GM12878 (cell line): ENCODE measurements around the gene REEP1. TPM values are rescaled to one million over a fixed set of nuclear protein-coding genes. Genes with fewer than 3 reads are reported as not detected.

Experiments used
- ATAC-seq: fragments of 200-7000 bp; cut with Tn5 transposase; 3 replicates; pipeline ENCODE4 v1.9.1; 2020; ENCODE audit warnings: mild to moderate bottlenecking, moderate library complexity
- BruUV-seq: library from RNA; stranded (reverse); fragments of 400-500 nt; replicated peaks from 2 replicates; lab custom pipeline; 2021; lab: Mats Ljungman, UMichigan
- CTCF ChIA-PET: fragments of 300-600 bp; sonication (Branson Sonifier 250); formaldehyde crosslinking; extraction: SDS; loops from one replicate; lab custom pipeline; 2021; ENCODE audit warnings: inconsistent platforms; lab: Yijun Ruan, JAX
- POLR2A ChIA-PET: fragments of 350-600 bp; formaldehyde crosslinking; extraction: SDS; loops from one replicate; lab custom pipeline; 2021; ENCODE audit warnings: inconsistent platforms; lab: Charles Lee
- RAD21 ChIA-PET: fragments of 300-600 bp; sonication (Branson Sonifier 250); formaldehyde crosslinking; loops from one replicate; lab custom pipeline; 2023; ENCODE audit warnings: antibody characterized with exemption; ENCODE audit not compliant: unreplicated experiment; lab: Charles Lee
- SMC1A ChIA-PET: fragments of 300-600 bp; sonication (Branson Sonifier 250); formaldehyde crosslinking; loops from one replicate; lab custom pipeline; 2023; ENCODE audit not compliant: unreplicated experiment, uncharacterized antibody; lab: Charles Lee
- DNase-seq: peaks from one replicate; pipeline ENCODE4 v3.0.0-alpha.2; 2011; ENCODE audit warnings: low read depth, low spot score
- FAIRE-seq: peaks from 3 replicates; lab custom pipeline; 2011; peaks lifted over from hg19 to GRCh38; lab: Jason Lieb, UNC
- H2AFZ ChIP-seq: 2 replicates; pipeline ENCODE4 v1.6.0; 2011; ENCODE audit warnings: low read depth, low read length, control low read depth; ENCODE audit not compliant: control insufficient read depth
- H3K27ac ChIP-seq: 2 replicates; pipeline ENCODE4 v1.5.1; 2011; ENCODE audit warnings: control low read depth; ENCODE audit not compliant: control insufficient read depth, insufficient read depth
- H3K27me3 ChIP-seq, 2 experiments: replicated peaks in 1 of 2; 2 replicates each; pipeline versions ENCODE4 v1.6.0 to v1.6.1; 2011; ENCODE audit warnings: low read length in 1 of 2; ENCODE audit not compliant: control insufficient read depth in 2 of 2, insufficient read depth in 2 of 2
- H3K36me3 ChIP-seq, 2 experiments: 2 replicates each; pipeline ENCODE4 v1.5.1; 2011; ENCODE audit warnings: low read length in 1 of 2; ENCODE audit not compliant: control insufficient read depth in 2 of 2, insufficient read depth in 2 of 2
- H3K4me1 ChIP-seq: 2 replicates; pipeline ENCODE4 v1.6.1; 2011; ENCODE audit warnings: mild to moderate bottlenecking, low read length, moderate library complexity, mixed read lengths; ENCODE audit not compliant: control insufficient read depth, insufficient read depth
- H3K4me2 ChIP-seq: 2 replicates; pipeline ENCODE4 v1.6.0; 2011; ENCODE audit warnings: control low read depth; ENCODE audit not compliant: control insufficient read depth, insufficient read depth
- H3K4me3 ChIP-seq: fragments of 200-600 bp; sonication (generic); 2 replicates; pipeline ENCODE4 v1.5.1; 2016
- H3K79me2 ChIP-seq: 2 replicates; pipeline ENCODE4 v1.6.0; 2011; ENCODE audit warnings: low read length; ENCODE audit not compliant: control insufficient read depth, insufficient read depth
- H3K9ac ChIP-seq: 2 replicates; pipeline ENCODE4 v1.8.0; 2011; ENCODE audit warnings: low read length, control low read depth, mixed read lengths; ENCODE audit not compliant: control insufficient read depth, insufficient read depth
- H3K9me3 ChIP-seq: replicated peaks from 3 replicates; pipeline ENCODE4 v1.5.1; 2011; ENCODE audit warnings: mild to moderate bottlenecking, low read length; ENCODE audit not compliant: control insufficient read depth, insufficient read depth
- H4K20me1 ChIP-seq: 2 replicates; pipeline ENCODE4 v1.6.0; 2011; ENCODE audit not compliant: control insufficient read depth, insufficient read depth
- FOXM1 ChIP-seq: IDR thresholded peaks from 2 replicates; pipeline ENCODE4 v1.6.1; 2012; ENCODE audit warnings: low read depth, mild to moderate bottlenecking, inconsistent platforms, low read length, moderate library complexity
- HDAC2 ChIP-seq: fragments of 200-600 bp; sonication (generic); IDR thresholded peaks from 2 replicates; pipeline ENCODE4 v1.6.1; 2017
- IKZF2 ChIP-seq, 2 experiments: fragments of 450-650 bp; IDR thresholded peaks; 2 replicates each; pipeline ENCODE4 v1.6.1; 2017; ENCODE audit warnings: mild to moderate bottlenecking in 2 of 2, moderate library complexity in 2 of 2
- NFYB ChIP-seq: IDR thresholded peaks from 2 replicates; pipeline ENCODE4 v1.6.1; 2011; ENCODE audit warnings: low read depth, mild to moderate bottlenecking, low read length, improper control_type of control experiment, moderate library complexity; ENCODE audit not compliant: insufficient read depth
- NR2F1 ChIP-seq: fragments of 450-650 bp; conservative IDR thresholded peaks from 2 replicates; pipeline ENCODE4 v1.6.1; 2017; ENCODE audit warnings: mild to moderate bottlenecking
- PAX8 ChIP-seq: fragments of 450-650 bp; IDR thresholded peaks from 2 replicates; pipeline ENCODE4 v1.6.1; 2017; ENCODE audit warnings: mild to moderate bottlenecking, moderate library complexity
- WGBS: methylation state at CpG from one replicate; pipeline ENCODE4 v1.1.6; 2016; ENCODE audit warnings: low lambda C conversion rate; ENCODE audit not compliant: insufficient replicate concordance, insufficient coverage; ENCODE audit errors: missing lambda C conversion rate; 5-methylcytosine and 5-hydroxymethylcytosine counted together
- in situ Hi-C: fragments of 300-500 bp; cut with MboI; formaldehyde crosslinking; loops from 9 replicates; pipeline ENCODE4 v1.14.3; 2018; ENCODE audit warnings: mixed read lengths
- intact Hi-C: fragments of 100-400 bp; cut with micrococcal nuclease; formaldehyde crosslinking; loops from one replicate; pipeline ENCODE4 v1.14.2; 2022; ENCODE audit not compliant: unreplicated experiment
- polyA plus RNA-seq, 11 experiments: library from polyadenylated mRNA; depleted of rRNA in 4 of 11; unstranded in 6 of 11; stranded (reverse) in 5 of 11; fragments of >200 nt; fragmentation: Nextera tagmentation in 4 of 11; fragmentation: Illumina TruSeq in 1 of 11; extraction: Ambion mirVana in 4 of 11; extraction: Trizol in 1 of 11; gene quantifications; 1 replicate in 1 of 11; 2 replicates in 10 of 11; pipeline versions ENCODE4 v1.2.1 to v1.2.3, GENCODE V29; 2011 to 2016; ENCODE audit warnings: inconsistent platforms in 2 of 11, missing spikeins in 2 of 11, low read depth in 1 of 11
- total RNA-seq, 4 experiments: library from RNA; depleted of rRNA in 3 of 4; stranded (reverse); fragments of >200 nt in 3 of 4; fragmentation: Illumina TruSeq in 1 of 4; extraction: Trizol in 1 of 4; gene quantifications; 2 replicates each; pipeline versions ENCODE4 v1.2.1 to v1.2.3, GENCODE V29; 2013 to 2021
- TF ChIP-seq, protein P1 (sequence below): fragments of 450-650 bp; IDR thresholded peaks from 2 replicates; pipeline ENCODE4 v1.6.1; 2016; ENCODE audit warnings: mild to moderate bottlenecking
- TF ChIP-seq, protein P2 (sequence below): IDR thresholded peaks from 2 replicates; pipeline ENCODE4 v1.6.1; 2012; ENCODE audit warnings: low read depth, low read length, improper control_type of control experiment

REEP1 gene
- total and polyA plus RNA-seq, 10 of the 15 experiments (the other 5 are each of a cell fraction or from before 2014, with no cell fraction given), result 0.02 to 0.30 (median 0.09) TPM; not detected in 1

DNA sequence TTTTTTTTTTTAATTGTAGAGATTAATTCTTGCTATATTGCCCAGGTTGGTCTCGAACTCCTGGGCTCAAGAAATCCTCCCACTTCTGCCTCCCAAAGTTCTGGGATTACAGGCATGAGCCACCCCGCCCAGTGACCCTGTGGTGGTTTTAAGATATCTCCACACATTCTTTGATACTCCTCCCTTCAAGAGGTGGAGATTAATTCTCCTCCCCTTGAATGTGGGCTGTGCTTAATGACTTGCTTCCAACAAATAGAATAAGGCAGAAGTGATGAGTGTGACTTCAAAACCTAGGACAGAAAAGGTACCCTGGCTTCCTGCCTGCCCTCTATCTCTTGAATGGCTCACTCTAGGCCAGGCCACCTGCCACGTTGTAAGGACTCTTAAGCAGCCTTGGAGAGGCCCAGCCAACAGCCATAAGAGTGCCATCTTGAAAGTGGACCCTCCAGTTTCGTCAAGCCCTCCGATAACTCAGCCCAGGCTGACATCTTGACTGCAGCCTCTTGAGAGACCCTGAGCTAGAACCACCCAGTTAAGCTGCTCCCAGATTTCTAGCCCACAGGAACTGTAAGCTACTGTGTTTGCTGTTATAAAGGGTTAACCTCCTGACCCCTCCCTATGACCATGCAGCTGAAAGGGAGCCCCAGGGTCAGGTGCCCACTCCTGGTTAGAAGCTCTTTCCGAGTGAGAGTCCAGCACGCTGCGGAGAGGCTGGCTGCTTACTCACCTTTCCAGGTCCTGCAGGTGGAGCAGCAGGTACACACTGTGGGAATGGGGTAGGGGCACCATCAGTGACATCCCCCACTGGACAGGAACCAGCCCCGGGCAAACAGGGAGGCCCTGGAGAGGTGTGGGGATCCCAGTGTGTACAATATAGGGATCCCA, 110.5 kb downstream of the REEP1 start:
- CTCF ChIA-PET, result interaction anchor here (0.5 to 9.0 kb wide), 7 partner anchors 11 to 1822 kb away, joined by 3 to 278 read pairs (median 10); no protein-coding TSS in a partner anchor

More for the DNA sequence above, 110.5 kb downstream of the REEP1 start:
- ChIA-PET POLR2A (interaction anchor here (1.5 kb wide), 1 partner anchor 214 kb away, joined by 3 read pairs; the partner anchor contains the start of gene KDM3A), SMC1A (interaction anchor here (1.4 to 7.1 kb wide), 6 partner anchors 10 to 78 kb away, joined by 4 to 178 read pairs (median 14); no protein-coding TSS in a partner anchor), RAD21 (interaction anchor here (0.7 to 10.1 kb wide), 7 partner anchors 11 to 215 kb away, joined by 3 to 181 read pairs (median 7); partner anchors contain the start of gene KDM3A)
- TF ChIP-seq, protein P1, sequence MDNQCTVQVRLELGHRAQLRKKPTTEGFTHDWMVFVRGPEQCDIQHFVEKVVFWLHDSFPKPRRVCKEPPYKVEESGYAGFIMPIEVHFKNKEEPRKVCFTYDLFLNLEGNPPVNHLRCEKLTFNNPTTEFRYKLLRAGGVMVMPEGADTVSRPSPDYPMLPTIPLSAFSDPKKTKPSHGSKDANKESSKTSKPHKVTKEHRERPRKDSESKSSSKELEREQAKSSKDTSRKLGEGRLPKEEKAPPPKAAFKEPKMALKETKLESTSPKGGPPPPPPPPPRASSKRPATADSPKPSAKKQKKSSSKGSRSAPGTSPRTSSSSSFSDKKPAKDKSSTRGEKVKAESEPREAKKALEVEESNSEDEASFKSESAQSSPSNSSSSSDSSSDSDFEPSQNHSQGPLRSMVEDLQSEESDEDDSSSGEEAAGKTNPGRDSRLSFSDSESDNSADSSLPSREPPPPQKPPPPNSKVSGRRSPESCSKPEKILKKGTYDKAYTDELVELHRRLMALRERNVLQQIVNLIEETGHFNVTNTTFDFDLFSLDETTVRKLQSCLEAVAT, result no peak
- TF ChIP-seq FOXM1 (no peak), NR2F1 (no peak), IKZF2 (IDR thresholded peaks at IDR 0.05) (no peak), NFYB (no peak), PAX8 (no peak), HDAC2 (no peak)
- TF ChIP-seq, protein P2, sequence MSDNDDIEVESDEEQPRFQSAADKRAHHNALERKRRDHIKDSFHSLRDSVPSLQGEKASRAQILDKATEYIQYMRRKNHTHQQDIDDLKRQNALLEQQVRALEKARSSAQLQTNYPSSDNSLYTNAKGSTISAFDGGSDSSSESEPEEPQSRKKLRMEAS, result no peak
- H3K4me1 ChIP-seq, result peaks cover 32% of the 10 kb centered on the region
- H3K27ac ChIP-seq, result 0 out of 2 replicates have a peak overlapping the region, but pooled peaks have one; percentile 11
- in situ Hi-C loops (no loop called here), intact Hi-C loops (loop anchor here (10.0 kb wide), 1 partner anchor 218 kb away; the partner anchor contains the start of gene KDM3A)
- FAIRE-seq (no peak), DNase-seq (no peak), ATAC-seq (no peak)
- BruUV-seq, result no TSS peak
- no peaks in the 10 kb centered on the region for H3K9me3 ChIP-seq
- WGBS, result 92% methylated on average over 9 of the region's 9 CpGs
- no peaks in the 10 kb centered on the region for H3K79me2 ChIP-seq
- H4K20me1 ChIP-seq, result no peaks in the 10 kb centered on the region
- H3K4me3 ChIP-seq, result no peak overlapping the region
- no peak overlapping the region; the same call in 1 of the 2 replicates for H3K4me2 ChIP-seq
- no peaks in the 10 kb centered on the region for H3K36me3 ChIP-seq
- H3K27me3 ChIP-seq, result no peaks in the 10 kb centered on the region
- no peak overlapping the region for H2AFZ ChIP-seq
- no peak overlapping the region for H3K9ac ChIP-seq
